Measurements from ENCODE around the gene ENOX1.

The ENOX1 gene

GRCh38 chr13:43698758-43699157 is 88.0 kb downstream of the ENOX1 start:
- no peak for TF ChIP-seq CTCF (IDR thresholded peaks at IDR 0.05; ENCODE audit: control insufficient read depth, extremely low read depth, insufficient read depth)
- no peak overlapping the region for H3K4me3 ChIP-seq (ENCODE audit: low read depth, low read length)
- no peak for DNase-seq (ENCODE audit: low read depth)

GRCh38 chr13:43698009-43698408 is 88.8 kb downstream of the ENOX1 start:
- TF ChIP-seq CTCF (IDR thresholded peaks at IDR 0.05; ENCODE audit: control insufficient read depth, extremely low read depth, insufficient read depth): no peak
- no peak overlapping the region for H3K4me3 ChIP-seq (ENCODE audit: low read depth, low read length)
- no peak for DNase-seq (ENCODE audit: low read depth)

DNA sequence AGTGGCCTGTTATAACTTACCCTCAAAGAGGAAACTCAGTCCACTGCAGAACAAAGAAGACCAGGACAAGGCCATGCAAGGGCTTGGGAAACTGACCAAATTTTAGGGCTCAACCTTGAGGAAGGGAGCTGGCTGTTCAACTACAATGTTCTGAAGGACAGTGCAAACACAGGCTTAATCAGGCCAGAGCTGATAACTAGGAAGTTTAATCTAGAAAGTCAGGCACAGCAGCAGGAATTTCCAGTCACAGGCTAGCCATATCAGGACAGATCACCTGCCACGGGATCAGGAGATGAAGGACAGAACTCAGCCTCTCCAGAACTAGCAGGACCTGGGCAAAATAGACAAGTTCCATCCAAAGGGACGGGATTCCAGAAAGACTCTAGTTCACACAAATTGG is 89.4 kb downstream of the ENOX1 start:
- DNase-seq (ENCODE audit: low read depth): no peak
- no peak overlapping the region for H3K4me3 ChIP-seq (ENCODE audit: low read depth, low read length)
- TF ChIP-seq CTCF (IDR thresholded peaks at IDR 0.05; ENCODE audit: control insufficient read depth, extremely low read depth, insufficient read depth): no peak

DNA sequence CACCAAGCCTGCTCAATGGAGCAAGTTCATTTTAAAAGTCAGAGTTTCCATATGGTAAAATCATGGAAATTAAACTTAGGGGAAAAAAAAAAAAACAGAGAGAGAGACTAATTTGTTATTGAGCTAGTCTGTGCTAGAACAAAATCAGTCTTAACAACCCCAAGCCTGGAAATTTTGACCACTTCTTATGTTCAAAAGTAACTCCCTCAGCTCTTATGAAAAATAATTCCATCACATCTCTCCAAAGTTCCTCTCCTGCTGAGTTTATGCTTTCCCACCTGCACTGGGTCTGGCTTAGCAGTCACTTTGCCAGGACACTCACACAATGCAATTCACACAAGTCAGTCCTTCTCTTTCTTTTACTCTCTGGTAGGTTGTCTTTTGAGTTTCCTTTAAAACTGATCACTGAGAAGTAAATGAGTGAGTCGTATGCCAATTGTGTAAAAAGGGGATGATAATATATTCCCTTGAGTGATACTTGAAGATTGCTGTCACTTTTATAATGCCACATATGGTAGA is 92.6 kb downstream of the ENOX1 start:
- DNase-seq (ENCODE audit: low read depth): no peak
- no peak for TF ChIP-seq CTCF (IDR thresholded peaks at IDR 0.05; ENCODE audit: control insufficient read depth, extremely low read depth, insufficient read depth)
- no peak overlapping the region for H3K4me3 ChIP-seq (ENCODE audit: low read depth, low read length)

GRCh38 chr13:43693639-43694038 is 93.1 kb downstream of the ENOX1 start:
- no peak for DNase-seq (ENCODE audit: low read depth)
- no peak for TF ChIP-seq CTCF (IDR thresholded peaks at IDR 0.05; ENCODE audit: control insufficient read depth, extremely low read depth, insufficient read depth)

GRCh38 chr13:43688227-43688907 is 98.4 kb downstream of the ENOX1 start:
- peak; percentile 25 for DNase-seq (ENCODE audit: low read depth)
- no peak for TF ChIP-seq CTCF (IDR thresholded peaks at IDR 0.05; ENCODE audit: control insufficient read depth, extremely low read depth, insufficient read depth)
- H3K4me3 ChIP-seq (ENCODE audit: low read depth, low read length): no peak overlapping the region

More at GRCh38 chr13:43693639-43694038, 93.1 kb downstream of the ENOX1 start:
- H3K4me3 ChIP-seq (ENCODE audit: low read depth, low read length): no peak overlapping the region

GRCh38 chr13:43687038-43687437 is 99.7 kb downstream of the ENOX1 start:
- H3K4me3 ChIP-seq (ENCODE audit: low read depth, low read length): no peak overlapping the region
- no peak for TF ChIP-seq CTCF (IDR thresholded peaks at IDR 0.05; ENCODE audit: control insufficient read depth, extremely low read depth, insufficient read depth)

More at GRCh38 chr13:43687038-43687437, 99.7 kb downstream of the ENOX1 start:
- no peak for DNase-seq (ENCODE audit: low read depth)
